ENCODE measurements around the gene KDM2A.

The KDM2A gene

DNA sequence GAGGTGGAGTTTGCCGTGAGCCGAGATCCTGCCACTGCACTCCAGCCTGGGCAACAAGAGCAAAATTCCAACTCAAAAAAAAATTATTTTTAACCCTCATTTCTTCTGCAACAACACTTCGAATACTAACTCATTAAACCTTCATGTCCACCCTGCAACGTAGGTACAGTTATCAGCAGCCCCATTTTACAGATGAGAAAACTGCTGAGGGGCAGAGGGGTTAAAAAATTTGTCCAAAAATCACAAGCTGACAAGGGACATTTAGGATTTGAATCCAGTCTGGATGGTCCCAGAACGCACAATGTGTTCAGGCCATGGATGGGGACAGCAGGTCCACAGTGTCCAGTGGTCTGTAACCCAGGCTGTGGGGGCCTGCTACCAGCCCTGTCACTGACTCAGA is 33.4 kb upstream of the KDM2A start:
- Histone ChIP-seq H3K27me3 (ENCODE audit: insufficient read depth, poor library complexity, severe bottlenecking) (no peaks in the 10 kb centered on the region), H3K4me3 (replicated peaks; ENCODE audit: insufficient read depth, low read length) (no peak overlapping the region), H3K27ac (replicated peaks) (no peak overlapping the region)
- TF ChIP-seq, protein P1, sequence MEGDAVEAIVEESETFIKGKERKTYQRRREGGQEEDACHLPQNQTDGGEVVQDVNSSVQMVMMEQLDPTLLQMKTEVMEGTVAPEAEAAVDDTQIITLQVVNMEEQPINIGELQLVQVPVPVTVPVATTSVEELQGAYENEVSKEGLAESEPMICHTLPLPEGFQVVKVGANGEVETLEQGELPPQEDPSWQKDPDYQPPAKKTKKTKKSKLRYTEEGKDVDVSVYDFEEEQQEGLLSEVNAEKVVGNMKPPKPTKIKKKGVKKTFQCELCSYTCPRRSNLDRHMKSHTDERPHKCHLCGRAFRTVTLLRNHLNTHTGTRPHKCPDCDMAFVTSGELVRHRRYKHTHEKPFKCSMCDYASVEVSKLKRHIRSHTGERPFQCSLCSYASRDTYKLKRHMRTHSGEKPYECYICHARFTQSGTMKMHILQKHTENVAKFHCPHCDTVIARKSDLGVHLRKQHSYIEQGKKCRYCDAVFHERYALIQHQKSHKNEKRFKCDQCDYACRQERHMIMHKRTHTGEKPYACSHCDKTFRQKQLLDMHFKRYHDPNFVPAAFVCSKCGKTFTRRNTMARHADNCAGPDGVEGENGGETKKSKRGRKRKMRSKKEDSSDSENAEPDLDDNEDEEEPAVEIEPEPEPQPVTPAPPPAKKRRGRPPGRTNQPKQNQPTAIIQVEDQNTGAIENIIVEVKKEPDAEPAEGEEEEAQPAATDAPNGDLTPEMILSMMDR (IDR thresholded peaks at IDR 0.05; ENCODE audit: insufficient read depth, low read length): no peak
- TF ChIP-seq SPI1 (IDR thresholded peaks at IDR 0.05; ENCODE audit: borderline replicate concordance, low read depth) (no peak), POLR2AphosphoS5 (IDR thresholded peaks at IDR 0.05; ENCODE audit: low read depth) (no peak), GABPA (IDR thresholded peaks at IDR 0.05; ENCODE audit: low read depth) (no peak)
- TF ChIP-seq, protein P2, sequence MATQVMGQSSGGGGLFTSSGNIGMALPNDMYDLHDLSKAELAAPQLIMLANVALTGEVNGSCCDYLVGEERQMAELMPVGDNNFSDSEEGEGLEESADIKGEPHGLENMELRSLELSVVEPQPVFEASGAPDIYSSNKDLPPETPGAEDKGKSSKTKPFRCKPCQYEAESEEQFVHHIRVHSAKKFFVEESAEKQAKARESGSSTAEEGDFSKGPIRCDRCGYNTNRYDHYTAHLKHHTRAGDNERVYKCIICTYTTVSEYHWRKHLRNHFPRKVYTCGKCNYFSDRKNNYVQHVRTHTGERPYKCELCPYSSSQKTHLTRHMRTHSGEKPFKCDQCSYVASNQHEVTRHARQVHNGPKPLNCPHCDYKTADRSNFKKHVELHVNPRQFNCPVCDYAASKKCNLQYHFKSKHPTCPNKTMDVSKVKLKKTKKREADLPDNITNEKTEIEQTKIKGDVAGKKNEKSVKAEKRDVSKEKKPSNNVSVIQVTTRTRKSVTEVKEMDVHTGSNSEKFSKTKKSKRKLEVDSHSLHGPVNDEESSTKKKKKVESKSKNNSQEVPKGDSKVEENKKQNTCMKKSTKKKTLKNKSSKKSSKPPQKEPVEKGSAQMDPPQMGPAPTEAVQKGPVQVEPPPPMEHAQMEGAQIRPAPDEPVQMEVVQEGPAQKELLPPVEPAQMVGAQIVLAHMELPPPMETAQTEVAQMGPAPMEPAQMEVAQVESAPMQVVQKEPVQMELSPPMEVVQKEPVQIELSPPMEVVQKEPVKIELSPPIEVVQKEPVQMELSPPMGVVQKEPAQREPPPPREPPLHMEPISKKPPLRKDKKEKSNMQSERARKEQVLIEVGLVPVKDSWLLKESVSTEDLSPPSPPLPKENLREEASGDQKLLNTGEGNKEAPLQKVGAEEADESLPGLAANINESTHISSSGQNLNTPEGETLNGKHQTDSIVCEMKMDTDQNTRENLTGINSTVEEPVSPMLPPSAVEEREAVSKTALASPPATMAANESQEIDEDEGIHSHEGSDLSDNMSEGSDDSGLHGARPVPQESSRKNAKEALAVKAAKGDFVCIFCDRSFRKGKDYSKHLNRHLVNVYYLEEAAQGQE (IDR thresholded peaks at IDR 0.05; ENCODE audit: insufficient replicate concordance, low read depth): no peak
- no peak for DNase-seq (ENCODE audit: low read depth in 1 of 2, low spot score in 1 of 2)

DNA sequence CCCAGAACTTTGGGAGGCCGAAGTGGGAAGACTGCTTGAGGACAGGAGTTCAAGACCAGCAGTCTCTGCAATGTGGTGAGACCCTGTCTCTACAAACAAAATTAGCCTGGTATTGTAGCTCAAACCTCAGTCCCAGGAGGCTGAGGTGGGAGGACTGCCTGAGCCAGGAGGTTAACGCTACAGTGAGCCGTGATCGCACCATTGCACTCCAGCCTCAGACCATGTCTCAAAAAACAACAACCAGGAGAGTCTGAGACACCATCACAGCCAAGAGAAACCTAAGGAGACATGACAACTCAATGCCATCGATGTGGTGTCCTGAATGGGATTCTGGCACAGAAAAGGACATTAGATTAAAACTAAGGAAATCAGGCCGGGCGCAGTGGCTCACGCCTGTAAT is 28.3 kb upstream of the KDM2A start:
- no peak for DNase-seq (ENCODE audit: low read depth in 1 of 2, low spot score in 1 of 2)
- no peak for TF ChIP-seq GABPA (IDR thresholded peaks at IDR 0.05; ENCODE audit: low read depth)
- no peak for TF ChIP-seq SPI1 (IDR thresholded peaks at IDR 0.05; ENCODE audit: borderline replicate concordance, low read depth)
- TF ChIP-seq, protein P2 (IDR thresholded peaks at IDR 0.05; ENCODE audit: insufficient replicate concordance, low read depth): no peak
- no peak for TF ChIP-seq POLR2AphosphoS5 (IDR thresholded peaks at IDR 0.05; ENCODE audit: low read depth)
- TF ChIP-seq, protein P1 (IDR thresholded peaks at IDR 0.05; ENCODE audit: insufficient read depth, low read length): no peak
- no peaks in the 10 kb centered on the region for H3K27me3 ChIP-seq (ENCODE audit: insufficient read depth, poor library complexity, severe bottlenecking)

DNA sequence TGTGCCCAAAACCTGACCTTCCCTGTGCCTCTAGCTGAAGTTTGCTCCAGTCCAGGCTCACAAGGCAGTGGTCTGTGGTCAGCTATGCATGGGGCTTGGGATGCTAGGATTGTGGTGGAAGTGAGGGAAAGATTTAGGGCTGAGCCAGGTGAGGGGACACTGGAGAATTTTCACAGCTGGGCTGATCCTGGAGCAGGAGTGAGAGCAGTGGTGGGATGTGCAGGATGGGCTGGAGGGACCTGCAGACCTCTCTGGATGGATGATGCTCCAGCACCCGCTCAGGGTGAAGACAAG is 23.9 kb upstream of the KDM2A start:
- H3K27me3 ChIP-seq (ENCODE audit: insufficient read depth, poor library complexity, severe bottlenecking): no peaks in the 10 kb centered on the region
- TF ChIP-seq GABPA (IDR thresholded peaks at IDR 0.05; ENCODE audit: low read depth) (no peak), SPI1 (IDR thresholded peaks at IDR 0.05; ENCODE audit: borderline replicate concordance, low read depth) (no peak), POLR2AphosphoS5 (IDR thresholded peaks at IDR 0.05; ENCODE audit: low read depth) (no peak)
- TF ChIP-seq, protein P1 (IDR thresholded peaks at IDR 0.05; ENCODE audit: insufficient read depth, low read length): no peak
- TF ChIP-seq, protein P2 (IDR thresholded peaks at IDR 0.05; ENCODE audit: insufficient replicate concordance, low read depth): no peak
- DNase-seq (ENCODE audit: low read depth in 1 of 2, low spot score in 1 of 2): no peak
- no peak overlapping the region for H3K27ac ChIP-seq (replicated peaks)
- no peak overlapping the region for H3K4me3 ChIP-seq (replicated peaks; ENCODE audit: insufficient read depth, low read length)

More for the DNA sequence above, 28.3 kb upstream of the KDM2A start:
- Histone ChIP-seq H3K27ac (replicated peaks) (no peak overlapping the region), H3K4me3 (replicated peaks; ENCODE audit: insufficient read depth, low read length) (no peak overlapping the region)

All from HL-60 (cell line).